ENCODE measurements around the gene ITGA11. TPM values are rescaled to one million over a fixed set of nuclear protein-coding genes. Genes with fewer than 3 reads are reported as not detected.
A peak's percentile ranks its signal among the peaks of the same experiment; 100 is the strongest.

ITGA11 gene
- total RNA-seq, 1 donor from 2014 or later, result 7.1 TPM

- intact Hi-C loops (cut with DNase I), result no loop called here
- peak overlapping the region; percentile 37 for H3K27ac ChIP-seq
Measured at GRCh38 chr15:68341760-68342725, 89.9 kb downstream of the ITGA11 start.

GRCh38 chr15:68340726-68341671 lies 91.0 kb downstream of the ITGA11 start:
- H3K27ac ChIP-seq, result peak overlapping the region; percentile 37
- ATAC-seq (no peak), DNase-seq (no peak)
- no peaks in the 10 kb centered on the region for H3K27me3 ChIP-seq
- intact Hi-C loops (cut with DNase I), result no loop called here
- no peaks in the 10 kb centered on the region for H3K9me3 ChIP-seq
- peaks cover 14% of the 10 kb centered on the region for H3K4me1 ChIP-seq
- no peak overlapping the region for H3K4me3 ChIP-seq
- TF ChIP-seq CTCF (IDR thresholded peaks at IDR 0.05), result no peak
- H3K36me3 ChIP-seq, result no peaks in the 10 kb centered on the region

More at GRCh38 chr15:68341760-68342725, 89.9 kb downstream of the ITGA11 start:
- H3K27me3 ChIP-seq, result no peaks in the 10 kb centered on the region
- peaks cover 14% of the 10 kb centered on the region for H3K4me1 ChIP-seq
- H3K9me3 ChIP-seq, result no peaks in the 10 kb centered on the region
- TF ChIP-seq CTCF (IDR thresholded peaks at IDR 0.05), result no peak
- no peak for DNase-seq
- H3K36me3 ChIP-seq, result no peaks in the 10 kb centered on the region
- no peak overlapping the region for H3K4me3 ChIP-seq
- peak; percentile 37 for ATAC-seq

- no peaks in the 10 kb centered on the region for H3K36me3 ChIP-seq
- H3K9me3 ChIP-seq, result no peaks in the 10 kb centered on the region
- intact Hi-C loops (cut with DNase I), result no loop called here
- no peak overlapping the region for H3K27ac ChIP-seq
- H3K4me1 ChIP-seq, result peaks cover 22% of the 10 kb centered on the region
- ATAC-seq, result no peak
- no peak for DNase-seq
- TF ChIP-seq CTCF (IDR thresholded peaks at IDR 0.05), result no peak
- H3K27me3 ChIP-seq, result no peaks in the 10 kb centered on the region
- H3K4me3 ChIP-seq, result no peak overlapping the region
Measured at GRCh38 chr15:68339481-68339880, 92.5 kb downstream of the ITGA11 start.

- TF ChIP-seq CTCF (IDR thresholded peaks at IDR 0.05), result no peak
- Histone ChIP-seq H3K36me3 (no peaks in the 10 kb centered on the region), H3K4me1 (peaks cover 33% of the 10 kb centered on the region), H3K27me3 (no peaks in the 10 kb centered on the region), H3K4me3 (no peak overlapping the region), H3K9me3 (no peaks in the 10 kb centered on the region), H3K27ac (no peak overlapping the region)
- intact Hi-C loops (cut with DNase I), result no loop called here
- no peak for DNase-seq
- ATAC-seq, result no peak
Measured at GRCh38 chr15:68337826-68338225, 94.1 kb downstream of the ITGA11 start.

GRCh38 chr15:68336516-68336915 lies 95.4 kb downstream of the ITGA11 start:
- ATAC-seq (no peak), DNase-seq (no peak)
- no peak overlapping the region for H3K27ac ChIP-seq
- TF ChIP-seq CTCF (IDR thresholded peaks at IDR 0.05), result no peak
- intact Hi-C loops (cut with DNase I), result no loop called here
- H3K4me1 ChIP-seq, result peaks cover 22% of the 10 kb centered on the region
- no peaks in the 10 kb centered on the region for H3K36me3 ChIP-seq
- H3K4me3 ChIP-seq, result no peak overlapping the region
- H3K9me3 ChIP-seq, result no peaks in the 10 kb centered on the region
- H3K27me3 ChIP-seq, result no peaks in the 10 kb centered on the region
